ENCODE results near the gene SGMS1.
"Not testable (repeated sequence)": the region's sequence is repeated elsewhere in the genome, so short reads cannot be mapped to it uniquely, and the experiment has no call there.

SGMS1 gene

GRCh38 chr10:50653758-50654157, 30.0 kb upstream of the SGMS1 start:
- DNase-seq (ENCODE audit: low read depth in 2 of 2), result peak in 1 of 2 donors; percentile 15
- H3K4me3 ChIP-seq (replicated peaks in 1 of 2; ENCODE audit: low read depth in 2 of 2, low read length in 2 of 2), result no peak overlapping the region
- TF ChIP-seq CTCF (IDR thresholded peaks at IDR 0.05; ENCODE audit: low read depth, low read length), result no peak

GRCh38 chr10:50653142-50653541, 29.4 kb upstream of the SGMS1 start:
- DNase-seq (ENCODE audit: low read depth in 2 of 2), result peak; percentile 59 to 61
- no peak overlapping the region for H3K4me3 ChIP-seq (replicated peaks in 1 of 2; ENCODE audit: low read depth in 2 of 2, low read length in 2 of 2)
- TF ChIP-seq CTCF (IDR thresholded peaks at IDR 0.05; ENCODE audit: low read depth, low read length), result peak; percentile 70

- no peak for DNase-seq (ENCODE audit: low read depth in 2 of 2)
- H3K4me3 ChIP-seq (replicated peaks in 1 of 2; ENCODE audit: low read depth in 2 of 2, low read length in 2 of 2), result no peak overlapping the region
- TF ChIP-seq CTCF (IDR thresholded peaks at IDR 0.05; ENCODE audit: low read depth, low read length), result no peak
Observed at GRCh38 chr10:50651808-50652207, 28.1 kb upstream of the SGMS1 start.

- H3K4me3 ChIP-seq (replicated peaks in 1 of 2; ENCODE audit: low read depth in 2 of 2, low read length in 2 of 2), result no peak overlapping the region
- DNase-seq (ENCODE audit: low read depth in 2 of 2), result no peak
- TF ChIP-seq CTCF (IDR thresholded peaks at IDR 0.05; ENCODE audit: low read depth, low read length), result no peak
Observed at GRCh38 chr10:50650481-50650880, 26.7 kb upstream of the SGMS1 start.

GRCh38 chr10:50648935-50649227, 25.1 kb upstream of the SGMS1 start:
- no peak for DNase-seq (ENCODE audit: low read depth in 2 of 2)
- no peak overlapping the region for H3K4me3 ChIP-seq (replicated peaks in 1 of 2; ENCODE audit: low read depth in 2 of 2, low read length in 2 of 2)
- no peak for TF ChIP-seq CTCF (IDR thresholded peaks at IDR 0.05; ENCODE audit: low read depth, low read length)

GRCh38 chr10:50648089-50648934, 24.6 kb upstream of the SGMS1 start:
- no peak for DNase-seq (ENCODE audit: low read depth in 2 of 2)
- H3K4me3 ChIP-seq (replicated peaks in 1 of 2; ENCODE audit: low read depth in 2 of 2, low read length in 2 of 2), result no peak overlapping the region
- TF ChIP-seq CTCF (IDR thresholded peaks at IDR 0.05; ENCODE audit: low read depth, low read length), result no peak

- not testable (repeated sequence) for DNase-seq (ENCODE audit: low read depth in 2 of 2); H3K4me3 ChIP-seq (replicated peaks in 1 of 2; ENCODE audit: low read depth in 2 of 2, low read length in 2 of 2)
Observed at GRCh38 chr10:50647350-50647749, 23.6 kb upstream of the SGMS1 start.
